ENCODE measurements around the gene AP1S1. TPM values are rescaled to one million over a fixed set of nuclear protein-coding genes. Genes with fewer than 3 reads are reported as not detected.

Gene AP1S1
- total and polyA plus RNA-seq, 2 of the 13 experiments (the other 11 are each of a cell fraction or from before 2014, with no cell fraction given), result 57.5 to 68.1 TPM

DNA sequence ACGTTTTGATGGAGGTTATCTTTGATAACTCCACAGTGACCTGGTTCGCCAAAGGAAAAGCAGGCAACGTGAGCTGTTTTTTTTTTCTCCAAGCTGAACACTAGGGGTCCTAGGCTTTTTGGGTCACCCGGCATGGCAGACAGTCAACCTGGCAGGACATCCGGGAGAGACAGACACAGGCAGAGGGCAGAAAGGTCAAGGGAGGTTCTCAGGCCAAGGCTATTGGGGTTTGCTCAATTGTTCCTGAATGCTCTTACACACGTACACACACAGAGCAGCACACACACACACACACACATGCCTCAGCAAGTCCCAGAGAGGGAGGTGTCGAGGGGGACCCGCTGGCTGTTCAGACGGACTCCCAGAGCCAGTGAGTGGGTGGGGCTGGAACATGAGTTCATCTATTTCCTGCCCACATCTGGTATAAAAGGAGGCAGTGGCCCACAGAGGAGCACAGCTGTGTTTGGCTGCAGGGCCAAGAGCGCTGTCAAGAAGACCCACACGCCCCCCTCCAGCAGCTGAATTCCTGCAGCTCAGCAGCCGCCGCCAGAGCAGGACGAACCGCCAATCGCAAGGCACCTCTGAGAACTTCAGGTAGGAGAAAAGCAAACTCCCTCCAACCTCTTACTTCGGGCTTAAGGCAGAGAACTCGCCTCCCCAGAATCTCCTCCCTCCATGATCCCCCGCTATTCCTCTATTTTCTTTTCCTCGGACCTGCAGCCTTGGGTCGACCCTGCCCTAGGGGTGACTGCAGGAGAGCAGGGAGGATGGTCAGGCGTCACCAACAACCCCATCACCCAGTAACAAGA lies 27.4 kb upstream of the AP1S1 start, which contains the start of gene SERPINE1 (continued):
- TF ChIP-seq SNAI1 (CRISPR knock-in tag; IDR thresholded peaks at IDR 0.05; ENCODE audit: borderline replicate concordance) (no peak), ZNF703 (CRISPR knock-in tag; IDR thresholded peaks at IDR 0.05; ENCODE audit: borderline replicate concordance) (no peak; the same call in 1 of the 2 replicates), ZMAT3 (CRISPR knock-in tag; conservative IDR thresholded peaks at IDR 0.05) (peak; percentile 83), SYNCRIP (IDR thresholded peaks at IDR 0.05; ENCODE audit: insufficient read depth, low read depth, low read length) (no peak), ZSCAN22 (CRISPR knock-in tag; IDR thresholded peaks at IDR 0.05) (no peak), FOXP1 (IDR thresholded peaks at IDR 0.05) (peak; percentile 67), FOXP1 (CRISPR knock-in tag; IDR thresholded peaks at IDR 0.05) (peak; percentile 83), ZNF138 (CRISPR knock-in tag; IDR thresholded peaks at IDR 0.05; ENCODE audit: low read depth) (no peak), RFX3 (CRISPR knock-in tag; IDR thresholded peaks at IDR 0.05) (no peak), SCMH1 (CRISPR knock-in tag; IDR thresholded peaks at IDR 0.05; ENCODE audit: borderline replicate concordance) (no peak), U2AF1 (optimal IDR thresholded peaks at IDR 0.05; ENCODE audit: low read depth, low read length) (peak; percentile 70), NR2F2 (IDR thresholded peaks at IDR 0.05; ENCODE audit: borderline replicate concordance, low read depth) (peak; percentile 99)
- TF ChIP-seq, protein P1, sequence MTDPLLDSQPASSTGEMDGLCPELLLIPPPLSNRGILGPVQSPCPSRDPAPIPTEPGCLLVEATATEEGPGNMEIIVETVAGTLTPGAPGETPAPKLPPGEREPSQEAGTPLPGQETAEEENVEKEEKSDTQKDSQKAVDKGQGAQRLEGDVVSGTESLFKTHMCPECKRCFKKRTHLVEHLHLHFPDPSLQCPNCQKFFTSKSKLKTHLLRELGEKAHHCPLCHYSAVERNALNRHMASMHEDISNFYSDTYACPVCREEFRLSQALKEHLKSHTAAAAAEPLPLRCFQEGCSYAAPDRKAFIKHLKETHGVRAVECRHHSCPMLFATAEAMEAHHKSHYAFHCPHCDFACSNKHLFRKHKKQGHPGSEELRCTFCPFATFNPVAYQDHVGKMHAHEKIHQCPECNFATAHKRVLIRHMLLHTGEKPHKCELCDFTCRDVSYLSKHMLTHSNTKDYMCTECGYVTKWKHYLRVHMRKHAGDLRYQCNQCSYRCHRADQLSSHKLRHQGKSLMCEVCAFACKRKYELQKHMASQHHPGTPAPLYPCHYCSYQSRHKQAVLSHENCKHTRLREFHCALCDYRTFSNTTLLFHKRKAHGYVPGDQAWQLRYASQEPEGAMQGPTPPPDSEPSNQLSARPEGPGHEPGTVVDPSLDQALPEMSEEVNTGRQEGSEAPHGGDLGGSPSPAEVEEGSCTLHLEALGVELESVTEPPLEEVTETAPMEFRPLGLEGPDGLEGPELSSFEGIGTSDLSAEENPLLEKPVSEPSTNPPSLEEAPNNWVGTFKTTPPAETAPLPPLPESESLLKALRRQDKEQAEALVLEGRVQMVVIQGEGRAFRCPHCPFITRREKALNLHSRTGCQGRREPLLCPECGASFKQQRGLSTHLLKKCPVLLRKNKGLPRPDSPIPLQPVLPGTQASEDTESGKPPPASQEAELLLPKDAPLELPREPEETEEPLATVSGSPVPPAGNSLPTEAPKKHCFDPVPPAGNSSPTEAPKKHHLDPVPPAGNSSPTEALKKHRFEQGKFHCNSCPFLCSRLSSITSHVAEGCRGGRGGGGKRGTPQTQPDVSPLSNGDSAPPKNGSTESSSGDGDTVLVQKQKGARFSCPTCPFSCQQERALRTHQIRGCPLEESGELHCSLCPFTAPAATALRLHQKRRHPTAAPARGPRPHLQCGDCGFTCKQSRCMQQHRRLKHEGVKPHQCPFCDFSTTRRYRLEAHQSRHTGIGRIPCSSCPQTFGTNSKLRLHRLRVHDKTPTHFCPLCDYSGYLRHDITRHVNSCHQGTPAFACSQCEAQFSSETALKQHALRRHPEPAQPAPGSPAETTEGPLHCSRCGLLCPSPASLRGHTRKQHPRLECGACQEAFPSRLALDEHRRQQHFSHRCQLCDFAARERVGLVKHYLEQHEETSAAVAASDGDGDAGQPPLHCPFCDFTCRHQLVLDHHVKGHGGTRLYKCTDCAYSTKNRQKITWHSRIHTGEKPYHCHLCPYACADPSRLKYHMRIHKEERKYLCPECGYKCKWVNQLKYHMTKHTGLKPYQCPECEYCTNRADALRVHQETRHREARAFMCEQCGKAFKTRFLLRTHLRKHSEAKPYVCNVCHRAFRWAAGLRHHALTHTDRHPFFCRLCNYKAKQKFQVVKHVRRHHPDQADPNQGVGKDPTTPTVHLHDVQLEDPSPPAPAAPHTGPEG (CRISPR knock-in tag; IDR thresholded peaks at IDR 0.05), result no peak; the same call in 1 of the 2 replicates
- TF ChIP-seq, protein P2, sequence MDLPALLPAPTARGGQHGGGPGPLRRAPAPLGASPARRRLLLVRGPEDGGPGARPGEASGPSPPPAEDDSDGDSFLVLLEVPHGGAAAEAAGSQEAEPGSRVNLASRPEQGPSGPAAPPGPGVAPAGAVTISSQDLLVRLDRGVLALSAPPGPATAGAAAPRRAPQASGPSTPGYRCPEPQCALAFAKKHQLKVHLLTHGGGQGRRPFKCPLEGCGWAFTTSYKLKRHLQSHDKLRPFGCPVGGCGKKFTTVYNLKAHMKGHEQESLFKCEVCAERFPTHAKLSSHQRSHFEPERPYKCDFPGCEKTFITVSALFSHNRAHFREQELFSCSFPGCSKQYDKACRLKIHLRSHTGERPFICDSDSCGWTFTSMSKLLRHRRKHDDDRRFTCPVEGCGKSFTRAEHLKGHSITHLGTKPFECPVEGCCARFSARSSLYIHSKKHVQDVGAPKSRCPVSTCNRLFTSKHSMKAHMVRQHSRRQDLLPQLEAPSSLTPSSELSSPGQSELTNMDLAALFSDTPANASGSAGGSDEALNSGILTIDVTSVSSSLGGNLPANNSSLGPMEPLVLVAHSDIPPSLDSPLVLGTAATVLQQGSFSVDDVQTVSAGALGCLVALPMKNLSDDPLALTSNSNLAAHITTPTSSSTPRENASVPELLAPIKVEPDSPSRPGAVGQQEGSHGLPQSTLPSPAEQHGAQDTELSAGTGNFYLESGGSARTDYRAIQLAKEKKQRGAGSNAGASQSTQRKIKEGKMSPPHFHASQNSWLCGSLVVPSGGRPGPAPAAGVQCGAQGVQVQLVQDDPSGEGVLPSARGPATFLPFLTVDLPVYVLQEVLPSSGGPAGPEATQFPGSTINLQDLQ (CRISPR knock-in tag; IDR thresholded peaks at IDR 0.05), result 0 out of 2 replicates have a peak, but pooled peaks have one; percentile 11
- TF ChIP-seq, protein P3, sequence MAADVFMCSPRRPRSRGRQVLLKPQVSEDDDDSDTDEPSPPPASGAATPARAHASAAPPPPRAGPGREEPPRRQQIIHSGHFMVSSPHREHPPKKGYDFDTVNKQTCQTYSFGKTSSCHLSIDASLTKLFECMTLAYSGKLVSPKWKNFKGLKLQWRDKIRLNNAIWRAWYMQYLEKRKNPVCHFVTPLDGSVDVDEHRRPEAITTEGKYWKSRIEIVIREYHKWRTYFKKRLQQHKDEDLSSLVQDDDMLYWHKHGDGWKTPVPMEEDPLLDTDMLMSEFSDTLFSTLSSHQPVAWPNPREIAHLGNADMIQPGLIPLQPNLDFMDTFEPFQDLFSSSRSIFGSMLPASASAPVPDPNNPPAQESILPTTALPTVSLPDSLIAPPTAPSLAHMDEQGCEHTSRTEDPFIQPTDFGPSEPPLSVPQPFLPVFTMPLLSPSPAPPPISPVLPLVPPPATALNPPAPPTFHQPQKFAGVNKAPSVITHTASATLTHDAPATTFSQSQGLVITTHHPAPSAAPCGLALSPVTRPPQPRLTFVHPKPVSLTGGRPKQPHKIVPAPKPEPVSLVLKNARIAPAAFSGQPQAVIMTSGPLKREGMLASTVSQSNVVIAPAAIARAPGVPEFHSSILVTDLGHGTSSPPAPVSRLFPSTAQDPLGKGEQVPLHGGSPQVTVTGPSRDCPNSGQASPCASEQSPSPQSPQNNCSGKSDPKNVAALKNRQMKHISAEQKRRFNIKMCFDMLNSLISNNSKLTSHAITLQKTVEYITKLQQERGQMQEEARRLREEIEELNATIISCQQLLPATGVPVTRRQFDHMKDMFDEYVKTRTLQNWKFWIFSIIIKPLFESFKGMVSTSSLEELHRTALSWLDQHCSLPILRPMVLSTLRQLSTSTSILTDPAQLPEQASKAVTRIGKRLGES (CRISPR knock-in tag; IDR thresholded peaks at IDR 0.05; ENCODE audit: borderline replicate concordance), result no peak
- TF ChIP-seq, protein P4, sequence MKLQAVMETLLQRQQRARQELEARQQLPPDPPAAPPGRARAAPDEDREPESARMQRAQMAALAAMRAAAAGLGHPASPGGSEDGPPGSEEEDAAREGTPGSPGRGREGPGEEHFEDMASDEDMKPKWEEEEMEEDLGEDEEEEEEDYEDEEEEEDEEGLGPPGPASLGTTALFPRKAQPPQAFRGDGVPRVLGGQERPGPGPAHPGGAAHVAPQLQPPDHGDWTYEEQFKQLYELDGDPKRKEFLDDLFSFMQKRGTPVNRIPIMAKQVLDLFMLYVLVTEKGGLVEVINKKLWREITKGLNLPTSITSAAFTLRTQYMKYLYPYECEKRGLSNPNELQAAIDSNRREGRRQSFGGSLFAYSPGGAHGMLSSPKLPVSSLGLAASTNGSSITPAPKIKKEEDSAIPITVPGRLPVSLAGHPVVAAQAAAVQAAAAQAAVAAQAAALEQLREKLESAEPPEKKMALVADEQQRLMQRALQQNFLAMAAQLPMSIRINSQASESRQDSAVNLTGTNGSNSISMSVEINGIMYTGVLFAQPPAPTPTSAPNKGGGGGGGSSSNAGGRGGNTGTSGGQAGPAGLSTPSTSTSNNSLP (IDR thresholded peaks at IDR 0.05; ENCODE audit: low read depth, low read length), result peak; percentile 51

Measured in HepG2 (cell line).